Measurements from ENCODE around the gene CKAP2.
"Not testable (repeated sequence)": the region's sequence is repeated elsewhere in the genome, so short reads cannot be mapped to it uniquely, and the experiment has no call there.

Gene CKAP2

DNA sequence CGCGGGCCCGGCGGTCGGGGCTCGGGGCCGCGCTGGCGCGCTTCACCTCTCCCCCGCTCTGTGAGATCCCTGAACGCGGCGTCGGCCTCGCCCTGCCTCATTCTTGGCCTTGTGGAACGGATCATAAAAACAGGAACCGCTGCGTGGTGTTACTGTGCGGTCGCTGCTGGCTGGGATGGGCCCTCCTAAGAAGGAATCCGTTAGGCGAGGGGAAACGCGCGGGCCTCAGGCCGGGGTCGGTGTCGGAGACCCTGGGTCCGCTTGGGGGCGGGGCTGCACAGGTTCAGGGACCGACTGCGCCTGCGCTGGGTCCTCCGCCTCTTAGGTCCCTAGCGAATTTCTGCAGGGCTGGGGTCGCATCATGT is 381 bp downstream of the CKAP2 start:
- peak overlapping the region; percentile 90 for H3K9ac ChIP-seq (ENCODE audit: low read length)
- peak overlapping the region; percentile 95 for H3K4me3 ChIP-seq (ENCODE audit: low read length)
- no peaks in the 10 kb centered on the region for H3K27me3 ChIP-seq (replicated peaks; ENCODE audit: control insufficient read depth, insufficient read depth, low read length)
- no peaks in the 10 kb centered on the region for H3K9me3 ChIP-seq (ENCODE audit: control insufficient read depth, low read length)
- H3K4me1 ChIP-seq (ENCODE audit: control insufficient read depth, insufficient read depth, low read length) = peaks cover 16% of the 10 kb centered on the region
- peaks cover 3% of the 10 kb centered on the region for H3K36me3 ChIP-seq (ENCODE audit: control insufficient read depth, insufficient read depth, low read length, severe bottlenecking)
- peak; percentile 90 for DNase-seq (ENCODE audit: low read depth)

DNA sequence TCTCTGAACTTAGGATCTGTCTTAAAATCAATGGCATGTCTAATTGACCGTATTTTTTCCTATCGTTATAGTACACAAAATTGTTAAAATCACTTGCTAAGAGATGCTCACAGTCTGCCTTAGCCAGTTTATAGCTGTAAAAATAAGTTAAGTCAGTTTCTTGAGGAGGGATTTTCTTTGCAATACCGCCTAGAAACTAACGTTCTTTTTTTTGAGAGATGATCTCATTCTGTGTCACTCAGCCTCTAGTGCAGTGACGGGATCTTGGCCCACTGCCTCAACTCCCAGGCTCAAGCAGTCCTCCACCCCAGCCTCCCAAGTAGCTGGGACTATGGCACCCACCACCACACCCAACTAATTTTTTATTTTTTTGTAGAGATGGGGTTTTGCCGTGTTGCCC is 4.4 kb downstream of the CKAP2 start:
- no peak for DNase-seq (ENCODE audit: low read depth)
- Histone ChIP-seq H3K9me3 (ENCODE audit: control insufficient read depth, low read length) (no peaks in the 10 kb centered on the region), H3K36me3 (ENCODE audit: control insufficient read depth, insufficient read depth, low read length, severe bottlenecking) (peaks cover 31% of the 10 kb centered on the region)

DNA sequence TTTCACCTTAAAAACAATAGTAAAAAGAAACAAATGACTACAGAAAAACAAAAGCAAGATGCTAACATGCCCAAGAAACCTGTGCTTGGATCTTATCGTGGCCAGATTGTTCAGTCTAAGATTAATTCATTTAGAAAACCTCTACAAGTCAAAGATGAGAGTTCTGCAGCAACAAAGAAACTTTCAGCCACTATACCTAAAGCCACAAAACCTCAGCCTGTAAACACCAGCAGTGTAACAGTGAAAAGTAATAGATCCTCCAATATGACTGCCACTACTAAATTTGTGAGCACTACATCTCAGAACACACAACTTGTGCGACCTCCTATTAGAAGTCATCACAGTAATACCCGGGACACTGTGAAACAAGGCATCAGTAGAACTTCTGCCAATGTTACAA is 6.0 kb downstream of the CKAP2 start:
- Histone ChIP-seq H3K4me3 (ENCODE audit: low read length) (no peak overlapping the region), H3K9me3 (ENCODE audit: control insufficient read depth, low read length) (no peaks in the 10 kb centered on the region), H3K36me3 (ENCODE audit: control insufficient read depth, insufficient read depth, low read length, severe bottlenecking) (peaks cover 46% of the 10 kb centered on the region), H3K27me3 (replicated peaks; ENCODE audit: control insufficient read depth, insufficient read depth, low read length) (no peaks in the 10 kb centered on the region), H3K9ac (ENCODE audit: low read length) (no peak overlapping the region), H3K4me1 (ENCODE audit: control insufficient read depth, insufficient read depth, low read length) (peaks cover 3% of the 10 kb centered on the region)
- no peak for DNase-seq (ENCODE audit: low read depth)

More for the DNA sequence above, 4.4 kb downstream of the CKAP2 start:
- Histone ChIP-seq H3K4me3 (ENCODE audit: low read length) (no peak overlapping the region), H3K9ac (ENCODE audit: low read length) (no peak overlapping the region), H3K4me1 (ENCODE audit: control insufficient read depth, insufficient read depth, low read length) (peaks cover 8% of the 10 kb centered on the region), H3K27me3 (replicated peaks; ENCODE audit: control insufficient read depth, insufficient read depth, low read length) (no peaks in the 10 kb centered on the region)

GRCh38 chr13:52463526-52463925 is 8.2 kb downstream of the CKAP2 start:
- H3K4me3 ChIP-seq (ENCODE audit: low read length) = no peak overlapping the region
- no peaks in the 10 kb centered on the region for H3K4me1 ChIP-seq (ENCODE audit: control insufficient read depth, insufficient read depth, low read length)
- peaks cover 51% of the 10 kb centered on the region for H3K36me3 ChIP-seq (ENCODE audit: control insufficient read depth, insufficient read depth, low read length, severe bottlenecking)
- no peaks in the 10 kb centered on the region for H3K27me3 ChIP-seq (replicated peaks; ENCODE audit: control insufficient read depth, insufficient read depth, low read length)
- no peak for DNase-seq (ENCODE audit: low read depth)
- no peak overlapping the region for H3K9ac ChIP-seq (ENCODE audit: low read length)
- no peaks in the 10 kb centered on the region for H3K9me3 ChIP-seq (ENCODE audit: control insufficient read depth, low read length)

- peaks cover 36% of the 10 kb centered on the region for H3K36me3 ChIP-seq (ENCODE audit: control insufficient read depth, insufficient read depth, low read length, severe bottlenecking)
- not testable (repeated sequence) for H3K27me3 ChIP-seq (replicated peaks; ENCODE audit: control insufficient read depth, insufficient read depth, low read length); H3K9ac ChIP-seq (ENCODE audit: low read length); H3K9me3 ChIP-seq (ENCODE audit: control insufficient read depth, low read length); H3K4me1 ChIP-seq (ENCODE audit: control insufficient read depth, insufficient read depth, low read length); DNase-seq (ENCODE audit: low read depth); H3K4me3 ChIP-seq (ENCODE audit: low read length)
Observed at GRCh38 chr13:52468487-52468886, 13.2 kb downstream of the CKAP2 start.

DNA sequence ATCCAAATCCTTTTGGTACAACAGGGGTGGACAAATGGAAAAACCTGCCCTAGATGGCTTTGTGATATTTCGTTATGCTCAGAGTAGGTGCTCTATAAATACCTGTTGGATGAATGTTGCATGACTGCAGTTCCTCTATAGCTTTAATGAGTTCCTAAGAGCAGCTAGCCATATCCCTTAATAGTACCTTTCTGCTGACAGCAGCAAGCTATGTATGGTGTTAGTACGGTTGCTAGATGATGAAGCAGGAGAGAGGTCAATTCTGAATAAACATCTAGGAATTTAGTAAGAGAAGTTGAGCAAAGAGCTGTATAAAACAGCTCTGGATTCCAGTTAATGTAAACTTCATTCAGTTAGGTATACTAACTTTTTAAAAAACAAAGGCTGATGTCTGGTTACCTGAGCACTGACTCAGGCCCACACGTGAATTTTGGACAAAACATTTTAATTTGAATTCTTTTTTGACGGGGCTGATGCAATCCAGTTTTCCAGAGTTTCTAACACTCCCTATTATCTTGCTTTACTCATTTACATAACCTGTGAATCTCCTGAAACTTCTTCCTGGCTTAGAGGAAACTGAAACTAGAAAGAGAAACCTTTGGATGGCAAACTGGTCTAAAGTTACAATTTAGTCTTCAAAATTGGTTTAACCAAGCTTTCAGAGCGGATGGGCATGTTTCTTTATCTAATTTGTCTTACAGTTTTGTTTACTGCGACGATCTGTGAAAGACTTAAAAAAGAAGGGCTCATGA is 25.6 kb downstream of the CKAP2 start:
- H3K27me3 ChIP-seq (replicated peaks; ENCODE audit: control insufficient read depth, insufficient read depth, low read length); H3K9ac ChIP-seq (ENCODE audit: low read length); H3K4me1 ChIP-seq (ENCODE audit: control insufficient read depth, insufficient read depth, low read length); H3K36me3 ChIP-seq (ENCODE audit: control insufficient read depth, insufficient read depth, low read length, severe bottlenecking); H3K4me3 ChIP-seq (ENCODE audit: low read length); DNase-seq (ENCODE audit: low read depth); H3K9me3 ChIP-seq (ENCODE audit: control insufficient read depth, low read length): not testable (repeated sequence)

- not testable (repeated sequence) for DNase-seq (ENCODE audit: low read depth); H3K36me3 ChIP-seq (ENCODE audit: control insufficient read depth, insufficient read depth, low read length, severe bottlenecking); H3K4me3 ChIP-seq (ENCODE audit: low read length); H3K9me3 ChIP-seq (ENCODE audit: control insufficient read depth, low read length); H3K27me3 ChIP-seq (replicated peaks; ENCODE audit: control insufficient read depth, insufficient read depth, low read length); H3K9ac ChIP-seq (ENCODE audit: low read length); H3K4me1 ChIP-seq (ENCODE audit: control insufficient read depth, insufficient read depth, low read length)
Observed at GRCh38 chr13:52487078-52487477, 31.8 kb downstream of the CKAP2 start.

GRCh38 chr13:52488763-52489162 is 33.5 kb downstream of the CKAP2 start:
- not testable (repeated sequence) for H3K4me3 ChIP-seq (ENCODE audit: low read length); H3K9me3 ChIP-seq (ENCODE audit: control insufficient read depth, low read length); DNase-seq (ENCODE audit: low read depth); H3K27me3 ChIP-seq (replicated peaks; ENCODE audit: control insufficient read depth, insufficient read depth, low read length); H3K4me1 ChIP-seq (ENCODE audit: control insufficient read depth, insufficient read depth, low read length); H3K36me3 ChIP-seq (ENCODE audit: control insufficient read depth, insufficient read depth, low read length, severe bottlenecking); H3K9ac ChIP-seq (ENCODE audit: low read length)

DNA sequence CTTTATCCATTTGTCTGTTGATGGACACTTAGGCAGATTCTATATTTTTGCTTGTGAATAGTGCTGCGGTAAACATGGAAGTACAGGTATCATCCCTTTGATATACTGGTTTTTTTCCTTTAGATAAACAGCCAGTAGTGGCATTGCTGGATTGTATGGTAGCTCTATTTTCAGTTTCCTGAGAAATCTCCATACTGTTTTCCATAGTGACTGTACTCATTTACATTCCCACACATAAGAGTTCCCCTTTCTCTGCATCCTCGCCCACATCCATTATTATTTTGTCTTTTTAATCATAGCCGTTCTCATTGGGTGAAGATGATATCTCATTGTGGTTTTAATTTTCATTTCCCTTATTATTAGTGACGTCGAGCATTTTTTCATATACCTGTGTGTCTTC is 35.7 kb downstream of the CKAP2 start:
- H3K4me1 ChIP-seq (ENCODE audit: control insufficient read depth, insufficient read depth, low read length); H3K9ac ChIP-seq (ENCODE audit: low read length); H3K36me3 ChIP-seq (ENCODE audit: control insufficient read depth, insufficient read depth, low read length, severe bottlenecking): not testable (repeated sequence)

GRCh38 chr13:52494241-52494640 is 39.0 kb downstream of the CKAP2 start:
- H3K9me3 ChIP-seq (ENCODE audit: control insufficient read depth, low read length); H3K27me3 ChIP-seq (replicated peaks; ENCODE audit: control insufficient read depth, insufficient read depth, low read length); H3K9ac ChIP-seq (ENCODE audit: low read length); H3K36me3 ChIP-seq (ENCODE audit: control insufficient read depth, insufficient read depth, low read length, severe bottlenecking); H3K4me1 ChIP-seq (ENCODE audit: control insufficient read depth, insufficient read depth, low read length); DNase-seq (ENCODE audit: low read depth); H3K4me3 ChIP-seq (ENCODE audit: low read length): not testable (repeated sequence)

More for the DNA sequence above, 35.7 kb downstream of the CKAP2 start:
- not testable (repeated sequence) for DNase-seq (ENCODE audit: low read depth); H3K27me3 ChIP-seq (replicated peaks; ENCODE audit: control insufficient read depth, insufficient read depth, low read length); H3K9me3 ChIP-seq (ENCODE audit: control insufficient read depth, low read length); H3K4me3 ChIP-seq (ENCODE audit: low read length)

GRCh38 chr13:52497979-52498378 is 42.7 kb downstream of the CKAP2 start:
- DNase-seq (ENCODE audit: low read depth); H3K4me3 ChIP-seq (ENCODE audit: low read length); H3K9ac ChIP-seq (ENCODE audit: low read length); H3K36me3 ChIP-seq (ENCODE audit: control insufficient read depth, insufficient read depth, low read length, severe bottlenecking); H3K9me3 ChIP-seq (ENCODE audit: control insufficient read depth, low read length); H3K27me3 ChIP-seq (replicated peaks; ENCODE audit: control insufficient read depth, insufficient read depth, low read length); H3K4me1 ChIP-seq (ENCODE audit: control insufficient read depth, insufficient read depth, low read length): not testable (repeated sequence)

GRCh38 chr13:52502277-52502676 is 47.0 kb downstream of the CKAP2 start:
- H3K9ac ChIP-seq (ENCODE audit: low read length); H3K27me3 ChIP-seq (replicated peaks; ENCODE audit: control insufficient read depth, insufficient read depth, low read length); H3K9me3 ChIP-seq (ENCODE audit: control insufficient read depth, low read length); H3K36me3 ChIP-seq (ENCODE audit: control insufficient read depth, insufficient read depth, low read length, severe bottlenecking); H3K4me1 ChIP-seq (ENCODE audit: control insufficient read depth, insufficient read depth, low read length); DNase-seq (ENCODE audit: low read depth); H3K4me3 ChIP-seq (ENCODE audit: low read length): not testable (repeated sequence)
